Liver (tissue), 9 donors: ENCODE data around the gene PFKL. TPM values are rescaled to one million over a fixed set of nuclear protein-coding genes. Genes with fewer than 3 reads are reported as not detected.

Experiments used
- DNase-seq: peaks from one replicate; pipeline ENCODE4 v3.0.0-alpha.2; 2017; ENCODE audit warnings: low spot score
- H3K27ac ChIP-seq, 2 donors: one replicate each; pipeline ENCODE4 v1.7.0; 2013; ENCODE audit warnings: inconsistent platforms in 2 of 2, low read length in 2 of 2, control low read depth in 1 of 2, low read depth in 1 of 2, mild to moderate bottlenecking in 1 of 2
- H3K27me3 ChIP-seq, 4 donors: one replicate each; pipeline versions ENCODE4 v1.6.1 to v1.7.0; 2013; ENCODE audit warnings: low read length in 3 of 4, inconsistent platforms in 1 of 4, mild to moderate bottlenecking in 1 of 4, moderate library complexity in 1 of 4; ENCODE audit not compliant: control insufficient read depth in 4 of 4, insufficient read depth in 4 of 4
- H3K36me3 ChIP-seq, 4 donors: one replicate each; pipeline versions ENCODE4 v1.6.1 to v1.7.0; 2013; ENCODE audit warnings: low read length in 3 of 4, mild to moderate bottlenecking in 3 of 4, low read depth in 1 of 4, moderate library complexity in 1 of 4; ENCODE audit not compliant: control insufficient read depth in 4 of 4, insufficient read depth in 3 of 4
- H3K4me1 ChIP-seq, 4 donors: one replicate each; pipeline versions ENCODE4 v1.6.1 to v1.7.0; 2013; ENCODE audit warnings: low read length in 3 of 4, mild to moderate bottlenecking in 3 of 4, moderate library complexity in 1 of 4; ENCODE audit not compliant: control insufficient read depth in 4 of 4, insufficient read depth in 4 of 4
- H3K4me3 ChIP-seq, 3 donors: one replicate each; pipeline versions ENCODE4 v1.6.1 to v1.7.0; 2013; ENCODE audit warnings: low read length in 3 of 3, control low read depth in 1 of 3, low read depth in 1 of 3, mild to moderate bottlenecking in 1 of 3
- H3K9ac ChIP-seq, 2 donors: one replicate each; pipeline ENCODE4 v1.7.0; 2013; ENCODE audit warnings: low read length in 2 of 2, mild to moderate bottlenecking in 2 of 2, moderate library complexity in 2 of 2, control low read depth in 1 of 2, low read depth in 1 of 2
- H3K9me3 ChIP-seq, 4 donors: one replicate each; pipeline versions ENCODE4 v1.6.1 to v1.7.0; 2013; ENCODE audit warnings: low read length in 3 of 4; ENCODE audit not compliant: control insufficient read depth in 4 of 4
- EGR1 ChIP-seq, 2 donors: IDR thresholded peaks; 2 replicates each; pipeline ENCODE4 v1.6.1; 2016 to 2018; ENCODE audit warnings: antibody characterized with exemption in 2 of 2, low read depth in 2 of 2
- FOXA1 ChIP-seq: IDR thresholded peaks from 2 replicates; pipeline ENCODE4 v1.6.1; 2016; ENCODE audit warnings: antibody characterized with exemption
- FOXA2 ChIP-seq: IDR thresholded peaks from 2 replicates; pipeline ENCODE4 v1.6.1; 2016; ENCODE audit warnings: antibody characterized with exemption
- GABPA ChIP-seq, 2 donors: IDR thresholded peaks in 1 of 2; conservative IDR thresholded peaks in 1 of 2; 2 replicates each; pipeline ENCODE4 v1.6.1; 2016; ENCODE audit warnings: antibody characterized with exemption in 2 of 2, mild to moderate bottlenecking in 1 of 2, moderate library complexity in 1 of 2
- HNF4A ChIP-seq, 2 donors: conservative IDR thresholded peaks; 2 replicates each; pipeline ENCODE4 v1.6.1; 2016; ENCODE audit warnings: antibody characterized with exemption in 2 of 2, mild to moderate bottlenecking in 2 of 2
- HNF4G ChIP-seq: IDR thresholded peaks from 2 replicates; pipeline ENCODE4 v1.6.1; 2016; ENCODE audit warnings: antibody characterized with exemption
- JUND ChIP-seq, 2 donors: IDR thresholded peaks; 2 replicates each; pipeline ENCODE4 v1.6.1; 2016; ENCODE audit warnings: antibody characterized with exemption in 2 of 2
- NR2F2 ChIP-seq: IDR thresholded peaks from 2 replicates; pipeline ENCODE4 v1.6.1; 2016; ENCODE audit warnings: antibody characterized with exemption
- RAD21 ChIP-seq, 2 donors: IDR thresholded peaks; 2 replicates each; pipeline ENCODE4 v1.6.1; 2016; ENCODE audit warnings: antibody characterized with exemption in 2 of 2, mild to moderate bottlenecking in 2 of 2
- RXRA ChIP-seq, 2 donors: IDR thresholded peaks; 2 replicates each; pipeline ENCODE4 v1.6.1; 2017 to 2018; ENCODE audit warnings: antibody characterized with exemption in 2 of 2, mild to moderate bottlenecking in 1 of 2
- SP1 ChIP-seq: IDR thresholded peaks from 2 replicates; pipeline ENCODE4 v1.6.1; 2018; ENCODE audit warnings: antibody characterized with exemption, mild to moderate bottlenecking
- TAF1 ChIP-seq: conservative IDR thresholded peaks from 2 replicates; pipeline ENCODE4 v1.6.1; 2016; ENCODE audit warnings: antibody characterized with exemption, mild to moderate bottlenecking
- WGBS: extraction: QIAGEN DNeasy Blood & Tissue Kit; methylation state at CpG from one replicate; pipeline ENCODE4 v1.1.7; 2013; 5-methylcytosine and 5-hydroxymethylcytosine counted together
- polyA plus RNA-seq, 2 donors: library from polyadenylated mRNA; stranded (reverse) in 1 of 2; unstranded in 1 of 2; fragments of 200-250 nt in 1 of 2; fragments of >200 nt in 1 of 2; fragmentation: Nextera tagmentation in 1 of 2; extraction: Ambion mirVana in 1 of 2; gene quantifications; one replicate each; pipeline versions ENCODE4 v1.2.1 to v1.2.3, GENCODE V29; 2013 to 2015
- total RNA-seq, 2 donors: library from RNA; depleted of rRNA; stranded (reverse); fragments of >200 nt; gene quantifications; one replicate each; pipeline ENCODE4 v1.2.3, GENCODE V29; 2014
- TF ChIP-seq, protein P1 (sequence below): IDR thresholded peaks from 2 replicates; pipeline ENCODE4 v1.6.1; 2016; ENCODE audit warnings: antibody characterized with exemption
- TF ChIP-seq, protein P2 (sequence below): IDR thresholded peaks from 2 replicates; pipeline ENCODE4 v1.6.1; 2016; ENCODE audit warnings: antibody characterized with exemption
- TF ChIP-seq, protein P3 (sequence below): fragments of 150-350 bp; IDR thresholded peaks from 2 replicates; pipeline ENCODE4 v1.5.1; 2017; ENCODE audit warnings: improper control_type of control experiment, low read depth, low read length; ENCODE audit not compliant: missing input control
- TF ChIP-seq, protein P4 (sequence below): IDR thresholded peaks from 2 replicates; pipeline ENCODE4 v1.6.1; 2016; ENCODE audit warnings: antibody characterized with exemption
- TF ChIP-seq, protein P5 (sequence below): IDR thresholded peaks from 2 replicates; pipeline ENCODE4 v1.6.1; 2016; ENCODE audit warnings: antibody characterized with exemption, mild to moderate bottlenecking
- donor health status: healthy.
- donor health status: healthy.
- donor health status: healthy.
- donor health status: healthy.
- donor health status: healthy.

The PFKL gene
- total and polyA plus RNA-seq, 4 donors, result 48.1 to 98.4 (median 81.0) TPM

DNA sequence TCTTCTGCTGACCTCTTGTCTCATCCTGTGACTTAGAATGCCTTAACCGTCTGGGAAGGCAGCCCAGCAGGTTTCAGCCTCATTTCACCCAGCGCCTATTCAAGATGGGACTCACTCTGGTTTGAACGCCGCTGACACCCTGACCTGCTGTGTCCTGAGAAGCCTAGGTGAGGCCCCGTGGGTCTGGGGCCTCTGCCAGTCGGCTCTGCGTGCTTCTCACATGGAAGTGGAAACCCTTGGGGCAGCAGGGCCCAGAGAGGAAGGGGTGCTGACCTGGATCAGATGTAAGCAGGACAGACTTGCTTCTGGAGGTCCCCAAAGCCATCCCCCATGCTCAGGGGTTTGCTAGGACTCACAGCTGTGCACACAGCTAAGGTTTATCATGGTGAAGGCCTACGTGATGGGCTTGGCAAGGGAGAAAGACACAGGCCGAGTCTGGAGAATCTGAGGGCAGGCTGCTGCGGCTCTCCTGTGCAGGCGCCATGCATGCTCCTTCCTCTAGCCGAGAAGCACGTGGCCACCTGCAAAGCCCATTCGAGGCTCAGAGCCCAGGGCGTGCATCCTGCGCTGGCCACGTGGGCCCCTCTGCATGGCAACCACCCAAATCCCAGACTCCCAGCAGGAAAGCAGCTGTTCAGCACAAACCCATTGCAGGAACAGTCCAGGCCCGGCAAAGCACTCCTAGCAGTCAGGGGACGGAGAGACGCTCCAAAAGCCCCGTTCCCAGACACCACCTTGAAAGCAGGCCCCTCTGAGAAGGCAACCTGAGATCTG, 57.4 kb downstream of the PFKL start:
- Histone ChIP-seq H3K9ac (no peak overlapping the region), H3K27me3 (no peaks in the 10 kb centered on the region), H3K27ac (no peak overlapping the region), H3K9me3 (no peaks in the 10 kb centered on the region), H3K4me1 (peaks cover 1 to 22% (median 15%) of the 10 kb centered on the region in 4 donors), H3K4me3 (no peak overlapping the region), H3K36me3 (no peaks in the 10 kb centered on the region)
- TF ChIP-seq JUND (IDR thresholded peaks at IDR 0.05) (no peak), RAD21 (IDR thresholded peaks at IDR 0.05) (no peak), SP1 (no peak), HNF4G (no peak)
- TF ChIP-seq, protein P1, sequence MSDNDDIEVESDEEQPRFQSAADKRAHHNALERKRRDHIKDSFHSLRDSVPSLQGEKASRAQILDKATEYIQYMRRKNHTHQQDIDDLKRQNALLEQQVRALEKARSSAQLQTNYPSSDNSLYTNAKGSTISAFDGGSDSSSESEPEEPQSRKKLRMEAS, result no peak
- DNase-seq, result no peak
- 92% methylated on average over 21 of the region's 21 CpGs for WGBS

DNA sequence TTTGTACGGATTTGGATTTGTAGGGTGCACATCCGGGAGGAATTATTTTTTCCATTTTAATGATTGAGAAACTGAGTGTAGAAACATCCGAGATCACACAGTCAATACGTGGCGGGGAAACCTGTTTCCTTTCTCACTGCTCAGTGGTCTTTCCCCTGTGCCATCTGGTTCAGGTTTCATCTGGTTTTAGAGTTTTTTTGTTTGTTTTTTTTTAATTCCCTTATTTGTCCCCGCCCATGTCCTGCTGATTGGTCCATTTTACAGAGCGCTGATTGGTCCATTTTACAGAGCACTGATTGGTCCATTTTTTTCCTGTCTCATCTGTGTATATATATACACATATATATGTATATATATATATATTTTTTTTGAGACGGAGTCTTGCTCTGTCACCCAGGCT, 59.5 kb downstream of the PFKL start:
- Histone ChIP-seq H3K36me3 (no peaks in the 10 kb centered on the region), H3K9ac (no peak overlapping the region), H3K9me3 (no peaks in the 10 kb centered on the region), H3K4me3 (no peak overlapping the region), H3K27ac (no peak overlapping the region), H3K27me3 (no peaks in the 10 kb centered on the region), H3K4me1 (peaks cover 0 to 5% (median 0%) of the 10 kb centered on the region in 4 donors)
- WGBS, result 85% methylated on average over 8 of the region's 8 CpGs
- DNase-seq, result no peak
- TF ChIP-seq, protein P2, sequence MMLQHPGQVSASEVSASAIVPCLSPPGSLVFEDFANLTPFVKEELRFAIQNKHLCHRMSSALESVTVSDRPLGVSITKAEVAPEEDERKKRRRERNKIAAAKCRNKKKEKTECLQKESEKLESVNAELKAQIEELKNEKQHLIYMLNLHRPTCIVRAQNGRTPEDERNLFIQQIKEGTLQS, result no peak

DNA sequence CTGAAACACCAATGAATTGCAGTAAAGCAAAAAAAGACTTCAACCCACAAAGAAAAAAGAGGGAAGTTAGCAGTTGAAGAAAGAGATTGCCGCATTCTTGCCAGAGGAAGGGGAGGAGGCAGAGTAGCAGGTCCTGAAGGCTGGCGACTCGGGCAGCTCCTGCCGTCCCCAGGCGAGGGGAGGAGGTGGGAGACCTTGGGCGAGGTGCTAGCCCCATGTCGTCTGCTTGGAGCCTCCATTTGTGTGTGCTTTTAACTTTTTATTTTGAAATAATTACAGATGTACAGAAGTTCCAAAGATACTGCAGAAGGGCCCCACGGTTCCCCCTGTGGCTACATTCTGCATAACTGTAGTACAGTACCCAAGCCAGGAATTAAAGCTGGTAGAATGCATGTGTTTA, 60.3 kb downstream of the PFKL start:
- no peaks in the 10 kb centered on the region for H3K9me3 ChIP-seq
- no peak overlapping the region for H3K4me3 ChIP-seq

More for the DNA sequence above, 60.3 kb downstream of the PFKL start:
- no peaks in the 10 kb centered on the region for H3K4me1 ChIP-seq
- H3K36me3 ChIP-seq, result no peaks in the 10 kb centered on the region
- no peak overlapping the region for H3K27ac ChIP-seq
- WGBS, result 65% methylated on average over 8 of the region's 8 CpGs
- no peaks in the 10 kb centered on the region for H3K27me3 ChIP-seq
- TF ChIP-seq, protein P2, result no peak
- no peak for TF ChIP-seq SP1
- TF ChIP-seq GABPA (IDR thresholded peaks at IDR 0.05 in 1 of 2, conservative IDR thresholded peaks at IDR 0.05 in 1 of 2), result no peak
- TF ChIP-seq, protein P3, sequence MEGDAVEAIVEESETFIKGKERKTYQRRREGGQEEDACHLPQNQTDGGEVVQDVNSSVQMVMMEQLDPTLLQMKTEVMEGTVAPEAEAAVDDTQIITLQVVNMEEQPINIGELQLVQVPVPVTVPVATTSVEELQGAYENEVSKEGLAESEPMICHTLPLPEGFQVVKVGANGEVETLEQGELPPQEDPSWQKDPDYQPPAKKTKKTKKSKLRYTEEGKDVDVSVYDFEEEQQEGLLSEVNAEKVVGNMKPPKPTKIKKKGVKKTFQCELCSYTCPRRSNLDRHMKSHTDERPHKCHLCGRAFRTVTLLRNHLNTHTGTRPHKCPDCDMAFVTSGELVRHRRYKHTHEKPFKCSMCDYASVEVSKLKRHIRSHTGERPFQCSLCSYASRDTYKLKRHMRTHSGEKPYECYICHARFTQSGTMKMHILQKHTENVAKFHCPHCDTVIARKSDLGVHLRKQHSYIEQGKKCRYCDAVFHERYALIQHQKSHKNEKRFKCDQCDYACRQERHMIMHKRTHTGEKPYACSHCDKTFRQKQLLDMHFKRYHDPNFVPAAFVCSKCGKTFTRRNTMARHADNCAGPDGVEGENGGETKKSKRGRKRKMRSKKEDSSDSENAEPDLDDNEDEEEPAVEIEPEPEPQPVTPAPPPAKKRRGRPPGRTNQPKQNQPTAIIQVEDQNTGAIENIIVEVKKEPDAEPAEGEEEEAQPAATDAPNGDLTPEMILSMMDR, result no peak
- TF ChIP-seq JUND (IDR thresholded peaks at IDR 0.05), result no peak
- TF ChIP-seq FOXA2, result no peak
- TF ChIP-seq, protein P4, sequence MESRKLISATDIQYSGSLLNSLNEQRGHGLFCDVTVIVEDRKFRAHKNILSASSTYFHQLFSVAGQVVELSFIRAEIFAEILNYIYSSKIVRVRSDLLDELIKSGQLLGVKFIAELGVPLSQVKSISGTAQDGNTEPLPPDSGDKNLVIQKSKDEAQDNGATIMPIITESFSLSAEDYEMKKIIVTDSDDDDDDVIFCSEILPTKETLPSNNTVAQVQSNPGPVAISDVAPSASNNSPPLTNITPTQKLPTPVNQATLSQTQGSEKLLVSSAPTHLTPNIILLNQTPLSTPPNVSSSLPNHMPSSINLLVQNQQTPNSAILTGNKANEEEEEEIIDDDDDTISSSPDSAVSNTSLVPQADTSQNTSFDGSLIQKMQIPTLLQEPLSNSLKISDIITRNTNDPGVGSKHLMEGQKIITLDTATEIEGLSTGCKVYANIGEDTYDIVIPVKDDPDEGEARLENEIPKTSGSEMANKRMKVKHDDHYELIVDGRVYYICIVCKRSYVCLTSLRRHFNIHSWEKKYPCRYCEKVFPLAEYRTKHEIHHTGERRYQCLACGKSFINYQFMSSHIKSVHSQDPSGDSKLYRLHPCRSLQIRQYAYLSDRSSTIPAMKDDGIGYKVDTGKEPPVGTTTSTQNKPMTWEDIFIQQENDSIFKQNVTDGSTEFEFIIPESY, result no peak
- no peak for TF ChIP-seq HNF4A (conservative IDR thresholded peaks at IDR 0.05)
- TF ChIP-seq, protein P5, sequence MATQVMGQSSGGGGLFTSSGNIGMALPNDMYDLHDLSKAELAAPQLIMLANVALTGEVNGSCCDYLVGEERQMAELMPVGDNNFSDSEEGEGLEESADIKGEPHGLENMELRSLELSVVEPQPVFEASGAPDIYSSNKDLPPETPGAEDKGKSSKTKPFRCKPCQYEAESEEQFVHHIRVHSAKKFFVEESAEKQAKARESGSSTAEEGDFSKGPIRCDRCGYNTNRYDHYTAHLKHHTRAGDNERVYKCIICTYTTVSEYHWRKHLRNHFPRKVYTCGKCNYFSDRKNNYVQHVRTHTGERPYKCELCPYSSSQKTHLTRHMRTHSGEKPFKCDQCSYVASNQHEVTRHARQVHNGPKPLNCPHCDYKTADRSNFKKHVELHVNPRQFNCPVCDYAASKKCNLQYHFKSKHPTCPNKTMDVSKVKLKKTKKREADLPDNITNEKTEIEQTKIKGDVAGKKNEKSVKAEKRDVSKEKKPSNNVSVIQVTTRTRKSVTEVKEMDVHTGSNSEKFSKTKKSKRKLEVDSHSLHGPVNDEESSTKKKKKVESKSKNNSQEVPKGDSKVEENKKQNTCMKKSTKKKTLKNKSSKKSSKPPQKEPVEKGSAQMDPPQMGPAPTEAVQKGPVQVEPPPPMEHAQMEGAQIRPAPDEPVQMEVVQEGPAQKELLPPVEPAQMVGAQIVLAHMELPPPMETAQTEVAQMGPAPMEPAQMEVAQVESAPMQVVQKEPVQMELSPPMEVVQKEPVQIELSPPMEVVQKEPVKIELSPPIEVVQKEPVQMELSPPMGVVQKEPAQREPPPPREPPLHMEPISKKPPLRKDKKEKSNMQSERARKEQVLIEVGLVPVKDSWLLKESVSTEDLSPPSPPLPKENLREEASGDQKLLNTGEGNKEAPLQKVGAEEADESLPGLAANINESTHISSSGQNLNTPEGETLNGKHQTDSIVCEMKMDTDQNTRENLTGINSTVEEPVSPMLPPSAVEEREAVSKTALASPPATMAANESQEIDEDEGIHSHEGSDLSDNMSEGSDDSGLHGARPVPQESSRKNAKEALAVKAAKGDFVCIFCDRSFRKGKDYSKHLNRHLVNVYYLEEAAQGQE, result no peak
- TF ChIP-seq, protein P1, result no peak
- TF ChIP-seq HNF4G, result no peak
- no peak for TF ChIP-seq NR2F2
- TF ChIP-seq RXRA (IDR thresholded peaks at IDR 0.05), result no peak
- TF ChIP-seq RAD21 (IDR thresholded peaks at IDR 0.05), result no peak
- TF ChIP-seq TAF1, result no peak
- TF ChIP-seq EGR1 (IDR thresholded peaks at IDR 0.05; ENCODE audit: low read depth in 2 of 2), result no peak
- no peak for TF ChIP-seq FOXA1
- no peak overlapping the region for H3K9ac ChIP-seq
- DNase-seq, result no peak
